CD4-positive, alpha-beta T cell treated with Interleukin-15 for 4 hours (primary cell): Measurements from ENCODE around the gene TAF11L4.
"Not testable (repeated sequence)": the region's sequence is repeated elsewhere in the genome, so short reads cannot be mapped to it uniquely, and the experiment has no call there.

Source experiments
- DNase-seq: peaks from one replicate; pipeline ENCODE4 v3.0.0-alpha.2; 2020; ENCODE audit warnings: low spot score

TAF11L4 gene

DNA sequence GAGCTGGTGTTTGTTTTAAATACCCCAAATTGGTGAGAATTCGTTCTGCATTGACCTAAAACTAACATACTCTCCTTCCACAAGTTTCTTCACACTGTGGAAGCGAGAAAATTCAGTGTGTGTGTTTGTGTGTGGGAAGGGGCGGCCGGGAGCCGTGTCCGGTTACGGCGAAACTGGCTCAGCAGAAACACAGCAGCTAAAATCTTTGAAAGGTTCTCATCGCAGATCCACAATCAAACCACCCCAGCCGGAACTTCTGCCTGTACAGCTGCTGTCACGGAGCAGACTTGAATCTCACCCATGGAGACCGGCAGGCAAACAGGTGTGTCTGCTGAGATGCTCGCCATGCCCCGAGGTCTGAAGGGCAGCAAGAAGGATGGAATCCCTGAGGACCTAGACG, at the start of gene TAF11L4:
Gene TAF11L4, plus strand, starts transcription at position 301 of the 400 bp plus-strand sequence.
- DNase-seq = not testable (repeated sequence)

GRCh38 chr5:17475064-17475463, 46.5 kb upstream of the TAF11L4 start:
- DNase-seq = not testable (repeated sequence)

DNA sequence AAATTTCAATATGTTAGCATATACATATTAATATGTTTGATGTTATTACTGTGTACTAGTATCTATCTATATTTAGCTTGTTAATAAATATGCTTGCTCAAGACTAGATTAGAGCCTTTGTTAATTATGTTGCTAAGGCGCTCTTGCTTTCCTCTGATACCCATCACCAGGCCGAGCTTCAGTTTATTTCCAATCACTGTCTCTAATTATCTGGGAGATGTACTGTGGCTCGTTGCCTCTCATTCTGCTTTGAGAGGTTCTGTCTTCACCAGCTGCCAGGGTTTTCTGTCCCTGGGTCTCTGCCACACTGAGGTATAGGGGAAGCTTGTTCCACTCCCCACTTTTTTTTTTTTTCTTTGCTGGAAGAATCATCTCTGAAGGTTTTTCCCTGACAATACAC, 44.6 kb upstream of the TAF11L4 start:
- DNase-seq = no peak

- DNase-seq = no peak
These were observed 43.9 kb upstream of the TAF11L4 start for GRCh38 chr5:17477573-17478265.

- DNase-seq = no peak
These were observed 40.2 kb upstream of the TAF11L4 start for GRCh38 chr5:17481378-17481777.

DNA sequence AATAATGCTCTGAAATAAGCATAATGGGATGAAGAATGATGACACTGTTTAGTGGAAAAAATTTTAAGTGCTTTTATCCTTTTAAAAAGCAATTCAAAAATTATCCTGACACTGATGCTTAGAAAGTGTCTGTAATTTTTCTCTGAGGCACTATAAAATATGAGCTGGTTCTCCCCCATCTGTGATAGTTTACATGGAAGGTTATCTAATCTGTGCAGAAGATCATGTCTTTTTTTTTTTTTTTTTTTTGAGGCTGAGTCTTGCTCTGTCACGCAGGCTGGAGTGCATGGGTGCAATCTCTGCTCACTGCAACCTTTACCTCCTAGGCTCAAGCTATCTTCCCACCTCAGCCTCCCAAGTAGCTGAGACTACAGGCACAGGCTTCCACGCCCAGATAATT, 38.8 kb upstream of the TAF11L4 start:
- DNase-seq = no peak

- not testable (repeated sequence) for DNase-seq
These were observed 35.0 kb upstream of the TAF11L4 start for GRCh38 chr5:17486464-17487173.

DNA sequence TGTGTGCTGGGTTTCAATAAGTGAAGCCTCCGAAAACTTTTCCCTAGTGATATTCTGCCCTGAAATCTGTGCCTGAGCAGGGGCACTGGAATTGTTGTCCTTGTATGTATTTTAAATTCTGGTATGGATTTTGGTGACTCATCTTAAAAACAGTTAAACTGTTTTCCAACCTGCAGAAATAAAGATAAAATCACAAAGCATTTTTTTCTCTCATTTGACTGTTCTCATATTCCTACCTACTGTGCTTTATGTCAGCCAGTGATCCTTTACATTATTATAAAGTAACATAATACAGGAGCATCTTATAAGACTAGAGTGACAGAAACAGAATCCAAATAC, 34.5 kb upstream of the TAF11L4 start:
- DNase-seq = no peak

DNA sequence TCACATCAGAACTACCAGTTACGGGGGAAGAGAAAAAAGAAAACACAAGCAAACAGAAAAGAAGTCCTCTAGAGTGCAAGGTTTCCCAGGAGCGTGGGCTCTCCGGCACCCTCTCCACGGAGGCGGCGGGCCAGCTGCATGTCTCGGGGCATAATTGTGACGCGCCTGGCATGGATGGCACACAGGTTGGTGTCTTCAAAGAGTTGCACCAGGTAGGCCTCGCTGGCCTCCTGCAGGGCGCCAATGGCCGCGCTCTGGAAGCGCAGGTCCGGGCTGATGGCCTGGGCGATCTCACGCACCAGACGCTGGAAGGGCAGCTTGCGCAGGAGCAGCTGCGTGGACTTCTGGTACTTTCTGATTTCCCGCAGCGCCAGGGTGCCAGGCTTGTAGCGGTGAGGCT, 30.3 kb upstream of the TAF11L4 start:
- DNase-seq = not testable (repeated sequence)

- no peak for DNase-seq
These were observed 28.8 kb upstream of the TAF11L4 start for GRCh38 chr5:17492770-17493169.

DNA sequence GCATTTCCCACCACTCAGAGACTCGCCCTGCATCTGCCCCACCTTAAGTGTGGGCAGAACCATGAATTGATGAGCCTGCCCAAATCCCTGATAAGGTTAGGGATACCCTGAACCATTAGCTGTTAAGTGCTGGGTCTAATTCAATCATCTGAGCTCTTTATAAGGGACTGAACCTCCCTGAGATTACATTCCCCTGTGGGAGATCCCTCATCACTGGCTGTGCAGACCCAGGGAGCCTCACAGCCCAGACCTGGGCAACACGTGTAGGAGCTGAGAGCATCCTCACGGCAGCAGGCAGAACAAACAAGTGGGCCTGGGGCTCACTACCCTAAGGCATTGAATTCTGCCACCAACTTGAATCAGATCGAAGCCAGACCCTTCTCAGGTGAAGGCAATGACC, 24.2 kb upstream of the TAF11L4 start:
- DNase-seq = no peak

GRCh38 chr5:17497931-17498330, 23.7 kb upstream of the TAF11L4 start, which contains the start of gene TAF11L2:
TAF11L2 (plus strand) TSS chr5:17498231.
- DNase-seq = not testable (repeated sequence)

GRCh38 chr5:17511775-17512325, 9.8 kb upstream of the TAF11L4 start:
- no peak for DNase-seq

DNA sequence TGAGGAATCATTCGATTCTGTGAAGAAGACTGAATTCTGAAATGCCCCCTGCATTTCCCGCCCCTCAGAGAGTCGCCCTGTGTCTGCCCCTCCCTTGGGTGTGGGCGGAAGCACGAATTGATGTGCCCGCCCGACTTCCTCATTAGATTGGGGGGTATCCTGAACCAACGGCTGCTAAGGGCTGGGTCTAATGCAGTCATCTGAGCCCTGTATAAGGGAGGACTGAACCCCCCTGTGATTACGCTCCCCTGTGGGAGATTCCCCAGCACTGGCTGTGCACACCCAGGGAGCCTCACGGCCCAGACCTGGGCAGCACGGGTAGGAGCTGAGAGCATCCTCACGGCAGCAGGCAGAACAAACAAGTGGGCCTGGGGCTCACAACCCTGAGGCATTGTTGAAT, 4.1 kb upstream of the TAF11L4 start:
- not testable (repeated sequence) for DNase-seq

DNA sequence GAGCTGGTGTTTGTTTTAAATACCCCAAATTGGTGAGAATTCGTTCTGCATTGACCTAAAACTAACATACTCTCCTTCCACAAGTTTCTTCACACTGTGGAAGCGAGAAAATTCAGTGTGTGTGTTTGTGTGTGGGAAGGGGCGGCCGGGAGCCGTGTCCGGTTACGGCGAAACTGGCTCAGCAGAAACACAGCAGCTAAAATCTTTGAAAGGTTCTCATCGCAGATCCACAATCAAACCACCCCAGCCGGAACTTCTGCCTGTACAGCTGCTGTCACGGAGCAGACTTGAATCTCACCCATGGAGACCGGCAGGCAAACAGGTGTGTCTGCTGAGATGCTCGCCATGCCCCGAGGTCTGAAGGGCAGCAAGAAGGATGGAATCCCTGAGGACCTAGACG, 3.5 kb upstream of the TAF11L4 start, which contains the start of gene TAF11L3:
Gene TAF11L3, plus strand, starts transcription at position 301 of the 400 bp plus-strand sequence.
- not testable (repeated sequence) for DNase-seq

DNA sequence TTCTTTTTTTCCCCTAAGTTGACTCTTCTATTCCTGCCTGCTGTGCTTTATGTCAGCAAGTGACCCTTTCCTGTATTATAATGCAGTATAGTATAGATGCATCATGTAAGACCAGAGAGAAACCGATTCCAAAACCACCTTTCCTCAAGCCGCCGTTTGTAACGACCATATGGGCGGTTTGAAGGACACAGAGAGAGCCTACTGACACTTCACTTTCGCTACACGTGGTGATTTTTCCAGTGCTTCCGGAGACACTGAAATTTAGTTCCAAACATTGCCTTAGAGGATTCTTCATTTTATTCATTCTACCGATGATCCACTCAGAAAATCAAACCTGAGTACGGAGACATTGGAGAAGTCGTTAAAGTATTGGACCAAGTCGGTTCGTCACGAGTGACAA, 2.1 kb upstream of the TAF11L4 start:
- DNase-seq = not testable (repeated sequence)

DNA sequence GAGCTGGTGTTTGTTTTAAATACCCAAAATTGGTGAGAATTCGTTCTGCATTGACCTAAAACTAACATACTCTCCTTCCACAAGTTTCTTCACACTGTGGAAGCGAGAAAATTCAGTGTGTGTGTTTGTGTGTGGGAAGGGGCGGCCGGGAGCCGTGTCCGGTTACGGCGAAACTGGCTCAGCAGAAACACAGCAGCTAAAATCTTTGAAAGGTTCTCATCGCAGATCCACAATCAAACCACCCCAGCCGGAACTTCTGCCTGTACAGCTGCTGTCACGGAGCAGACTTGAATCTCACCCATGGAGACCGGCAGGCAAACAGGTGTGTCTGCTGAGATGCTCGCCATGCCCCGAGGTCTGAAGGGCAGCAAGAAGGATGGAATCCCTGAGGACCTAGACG, 3.3 kb downstream of the TAF11L4 start, which contains the start of gene TAF11L5:
Gene TAF11L5, plus strand, starts transcription at position 301 of the 400 bp plus-strand sequence.
- DNase-seq = not testable (repeated sequence)

- peak; percentile 32 for DNase-seq
These were observed 4.9 kb downstream of the TAF11L4 start for GRCh38 chr5:17526504-17526903.

- DNase-seq = not testable (repeated sequence)
These were observed 6.8 kb downstream of the TAF11L4 start, which contains the start of gene TAF11L6 for GRCh38 chr5:17528369-17528768. TAF11L6 (plus strand) TSS chr5:17528669.
